Brain microvascular endothelial cell (primary cell): ENCODE measurements around the gene DAPK1.

Source experiments
- DNase-seq: peaks from one replicate; pipeline ENCODE4 v3.0.0-alpha.2; 2020
- H3K27ac ChIP-seq: fragments of 250-450 bp; sonication (Bioruptor Pico); 2 replicates; pipeline ENCODE4 v1.5.1; 2020; ENCODE audit warnings: mild to moderate bottlenecking, moderate library complexity
- H3K27me3 ChIP-seq: fragments of 250-450 bp; sonication (Bioruptor Pico); replicated peaks from 2 replicates; pipeline ENCODE4 v1.5.1; 2020; ENCODE audit warnings: mild to moderate bottlenecking
- H3K36me3 ChIP-seq: fragments of 250-450 bp; sonication (Bioruptor Pico); replicated peaks from 2 replicates; pipeline ENCODE4 v1.5.1; 2020; ENCODE audit warnings: mild to moderate bottlenecking
- H3K4me3 ChIP-seq: 2 replicates; pipeline ENCODE4 v1.5.1; 2011; ENCODE audit warnings: low read depth, mild to moderate bottlenecking, control low read depth, low read length, moderate library complexity
- in situ Hi-C: cut with HindIII; loops from 2 replicates; pipeline ENCODE4 v1.10.0; 2017; ENCODE audit warnings: low sequenced_read_pairs, low pct_ligation_motif_present
- TF ChIP-seq, protein P1 (sequence below): IDR thresholded peaks from 2 replicates; pipeline ENCODE4 v1.5.1; 2011; ENCODE audit warnings: low read depth, mild to moderate bottlenecking, moderate library complexity, low read length, control low read depth, inconsistent platforms; ENCODE audit errors: missing control alignments

DAPK1 gene

DNA sequence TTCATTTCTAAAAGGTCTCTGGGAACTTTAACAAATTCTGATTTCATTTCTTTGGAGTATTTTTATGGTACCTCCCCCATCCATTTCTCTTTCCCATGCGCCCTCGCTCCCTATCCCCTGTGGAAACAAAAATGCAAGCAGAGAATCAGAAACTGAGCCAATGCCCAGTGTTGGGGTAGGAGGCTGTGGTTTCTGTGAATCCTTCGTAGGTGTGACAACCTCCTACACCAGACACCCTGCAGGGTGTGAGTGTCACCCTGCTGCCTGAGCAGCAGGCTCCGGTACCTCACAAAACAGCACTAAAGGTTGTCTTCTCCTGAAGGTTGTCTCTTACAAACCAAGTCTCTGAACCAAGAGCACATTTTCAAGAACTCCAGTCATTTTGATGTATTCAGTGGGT, 124.4 kb downstream of the DAPK1 start:
- TF ChIP-seq, protein P1, sequence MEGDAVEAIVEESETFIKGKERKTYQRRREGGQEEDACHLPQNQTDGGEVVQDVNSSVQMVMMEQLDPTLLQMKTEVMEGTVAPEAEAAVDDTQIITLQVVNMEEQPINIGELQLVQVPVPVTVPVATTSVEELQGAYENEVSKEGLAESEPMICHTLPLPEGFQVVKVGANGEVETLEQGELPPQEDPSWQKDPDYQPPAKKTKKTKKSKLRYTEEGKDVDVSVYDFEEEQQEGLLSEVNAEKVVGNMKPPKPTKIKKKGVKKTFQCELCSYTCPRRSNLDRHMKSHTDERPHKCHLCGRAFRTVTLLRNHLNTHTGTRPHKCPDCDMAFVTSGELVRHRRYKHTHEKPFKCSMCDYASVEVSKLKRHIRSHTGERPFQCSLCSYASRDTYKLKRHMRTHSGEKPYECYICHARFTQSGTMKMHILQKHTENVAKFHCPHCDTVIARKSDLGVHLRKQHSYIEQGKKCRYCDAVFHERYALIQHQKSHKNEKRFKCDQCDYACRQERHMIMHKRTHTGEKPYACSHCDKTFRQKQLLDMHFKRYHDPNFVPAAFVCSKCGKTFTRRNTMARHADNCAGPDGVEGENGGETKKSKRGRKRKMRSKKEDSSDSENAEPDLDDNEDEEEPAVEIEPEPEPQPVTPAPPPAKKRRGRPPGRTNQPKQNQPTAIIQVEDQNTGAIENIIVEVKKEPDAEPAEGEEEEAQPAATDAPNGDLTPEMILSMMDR, result no peak
- no peak for DNase-seq
- no peaks in the 10 kb centered on the region for H3K27me3 ChIP-seq
- H3K36me3 ChIP-seq, result no peaks in the 10 kb centered on the region
- H3K27ac ChIP-seq, result no peak overlapping the region
- no peak overlapping the region for H3K4me3 ChIP-seq
- in situ Hi-C loops, result no loop called here

DNA sequence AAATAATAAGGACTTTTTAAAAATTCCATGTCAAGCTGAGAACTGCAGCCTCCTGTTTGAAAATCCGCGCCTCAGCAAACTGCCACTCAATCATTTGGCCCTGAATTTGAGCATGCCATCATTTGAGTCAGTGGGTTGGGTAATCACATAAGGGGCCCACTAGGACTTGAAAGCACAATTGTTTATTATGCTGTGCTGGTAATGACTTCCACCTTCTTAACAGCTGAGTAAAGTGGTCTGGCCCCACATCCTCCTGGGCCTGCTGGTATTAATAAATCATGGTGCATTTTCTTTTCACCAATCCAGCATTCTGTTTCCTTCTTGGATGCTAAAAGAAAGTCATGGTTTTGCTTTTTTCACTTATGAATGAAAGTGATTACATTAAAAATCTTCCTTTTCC, 125.3 kb downstream of the DAPK1 start:
- in situ Hi-C loops, result no loop called here
- Histone ChIP-seq H3K4me3 (no peak overlapping the region), H3K27me3 (no peaks in the 10 kb centered on the region), H3K27ac (no peak overlapping the region), H3K36me3 (no peaks in the 10 kb centered on the region)
- TF ChIP-seq, protein P1, result no peak
- no peak for DNase-seq

DNA sequence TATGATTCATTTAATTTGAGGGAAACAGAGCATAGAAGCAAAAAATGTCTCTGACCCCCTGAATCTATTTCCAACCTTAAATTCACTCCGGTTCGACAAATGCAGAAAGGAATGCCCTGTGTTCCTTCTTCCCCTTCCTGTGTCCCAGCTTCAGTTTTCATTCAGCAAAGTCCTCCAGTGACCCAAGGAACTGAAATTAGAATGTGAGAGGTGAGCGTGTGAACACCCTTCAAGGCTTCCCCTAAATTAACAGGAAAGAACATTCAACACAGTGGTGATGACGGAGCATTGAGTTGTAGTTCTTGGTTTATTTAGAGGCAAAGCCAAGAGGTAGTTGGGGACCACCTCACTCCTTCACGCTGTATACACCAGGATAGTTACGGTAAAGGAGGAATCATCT, 130.7 kb downstream of the DAPK1 start:
- in situ Hi-C loops, result no loop called here
- no peaks in the 10 kb centered on the region for H3K36me3 ChIP-seq
- H3K27me3 ChIP-seq, result no peaks in the 10 kb centered on the region
- DNase-seq, result no peak
- TF ChIP-seq, protein P1, result no peak
- no peak overlapping the region for H3K27ac ChIP-seq
- no peak overlapping the region for H3K4me3 ChIP-seq

DNA sequence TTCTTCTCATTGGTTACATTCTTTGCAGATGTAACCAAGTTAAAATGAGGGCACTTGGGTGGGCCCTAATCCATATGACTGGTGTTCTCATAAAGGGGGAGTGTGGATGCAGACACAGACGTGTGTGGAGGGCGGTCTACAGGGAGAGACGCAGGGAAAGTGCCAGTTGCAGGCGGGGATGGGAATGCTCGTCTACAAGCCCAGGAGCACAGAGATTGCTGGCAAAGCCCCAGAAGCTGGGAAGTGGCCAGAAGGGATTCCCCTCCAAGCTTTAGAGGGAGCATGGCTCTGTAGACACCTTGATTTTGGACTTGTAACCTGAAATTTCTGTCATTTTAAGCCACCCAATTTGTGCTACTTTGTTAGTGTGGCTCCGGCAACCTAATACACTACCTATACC, 131.4 kb downstream of the DAPK1 start:
- Histone ChIP-seq H3K27me3 (no peaks in the 10 kb centered on the region), H3K27ac (no peak overlapping the region), H3K36me3 (no peaks in the 10 kb centered on the region), H3K4me3 (no peak overlapping the region)
- TF ChIP-seq, protein P1, result no peak
- DNase-seq, result no peak
- in situ Hi-C loops, result no loop called here

DNA sequence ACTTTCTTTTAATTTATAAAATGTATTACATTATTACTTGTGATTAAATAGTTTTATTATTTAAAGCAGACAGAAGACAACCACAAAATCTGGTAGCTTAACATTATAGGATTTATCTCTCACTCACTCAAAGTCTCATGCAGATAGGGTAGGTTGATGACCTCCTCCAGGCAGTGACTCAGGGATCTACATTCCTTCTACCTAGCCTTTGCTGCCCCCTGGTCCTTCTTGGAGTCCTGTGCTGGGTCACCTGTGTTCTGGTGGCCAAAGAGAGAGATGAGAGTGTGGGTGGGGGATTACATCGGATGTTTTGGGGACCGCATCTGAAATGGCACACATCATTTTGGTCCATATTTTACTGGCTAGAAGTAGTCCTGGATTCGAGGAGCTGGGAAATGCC, 132.6 kb downstream of the DAPK1 start:
- TF ChIP-seq, protein P1, result no peak
- no peak overlapping the region for H3K27ac ChIP-seq
- H3K36me3 ChIP-seq, result no peaks in the 10 kb centered on the region
- in situ Hi-C loops, result no loop called here
- no peak for DNase-seq
- no peaks in the 10 kb centered on the region for H3K27me3 ChIP-seq
- no peak overlapping the region for H3K4me3 ChIP-seq

DNA sequence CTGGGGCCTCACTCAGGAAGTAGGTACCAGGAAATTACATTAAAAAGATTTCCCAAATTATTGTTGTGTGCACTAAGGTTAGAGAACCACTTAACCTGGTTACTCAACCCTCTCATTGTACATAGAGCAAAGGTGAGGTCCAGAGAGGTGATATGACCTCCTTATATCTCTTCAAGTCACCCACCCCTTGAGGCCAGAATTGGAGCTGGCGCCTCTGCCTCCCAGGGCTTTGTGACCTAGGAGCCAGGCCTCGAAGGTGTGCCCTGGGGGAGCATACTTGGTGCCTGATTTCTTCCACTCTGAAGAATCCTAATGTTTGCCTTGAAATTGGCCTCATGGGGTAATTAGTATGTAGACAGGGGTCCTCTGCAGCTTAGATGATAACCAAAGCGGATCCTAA, 133.2 kb downstream of the DAPK1 start:
- no peaks in the 10 kb centered on the region for H3K36me3 ChIP-seq
- TF ChIP-seq, protein P1, result no peak
- DNase-seq, result no peak
- no peak overlapping the region for H3K27ac ChIP-seq
- in situ Hi-C loops, result no loop called here
- no peaks in the 10 kb centered on the region for H3K27me3 ChIP-seq
- no peak overlapping the region for H3K4me3 ChIP-seq
